Measurements from ENCODE around the gene NENF.
A peak's percentile ranks its signal among the peaks of the same experiment; 100 is the strongest.

Gene NENF

GRCh38 chr1:212412374-212412773 lies 20.3 kb upstream of the NENF start:
- H3K36me3 ChIP-seq (ENCODE audit: insufficient read depth, low read length): peaks cover 35% of the 10 kb centered on the region
- no peak overlapping the region for H2AFZ ChIP-seq (ENCODE audit: low read length)
- H3K27me3 ChIP-seq (ENCODE audit: insufficient read depth, low read length): no peaks in the 10 kb centered on the region
- no peak for TF ChIP-seq CTCF (IDR thresholded peaks at IDR 0.05; ENCODE audit: low read length)
- no peak for TF ChIP-seq EZH2 (IDR thresholded peaks at IDR 0.05; ENCODE audit: borderline replicate concordance, low read length)
- no peak overlapping the region for H3K4me2 ChIP-seq (ENCODE audit: low read length)
- H3K9ac ChIP-seq (ENCODE audit: low read length): no peak overlapping the region
- H3K4me1 ChIP-seq (ENCODE audit: insufficient read depth, low read length, severe bottlenecking): peaks cover 32% of the 10 kb centered on the region
- H3K9me3 ChIP-seq (ENCODE audit: low read length): no peaks in the 10 kb centered on the region
- no peaks in the 10 kb centered on the region for H4K20me1 ChIP-seq (ENCODE audit: insufficient read depth, low read length)
- no peak overlapping the region for H3K27ac ChIP-seq (ENCODE audit: low read depth, low read length, poor library complexity, severe bottlenecking)
- H3K9me2 ChIP-seq (ENCODE audit: low read depth, low read length): no peaks in the 10 kb centered on the region
- no peak overlapping the region for H3K4me3 ChIP-seq (ENCODE audit: low read depth, low read length, poor library complexity, severe bottlenecking)
- no peaks in the 10 kb centered on the region for H3F3A ChIP-seq (ENCODE audit: insufficient read depth, low read length)
- H3K79me2 ChIP-seq (ENCODE audit: insufficient read depth, low read length): no peaks in the 10 kb centered on the region

DNA sequence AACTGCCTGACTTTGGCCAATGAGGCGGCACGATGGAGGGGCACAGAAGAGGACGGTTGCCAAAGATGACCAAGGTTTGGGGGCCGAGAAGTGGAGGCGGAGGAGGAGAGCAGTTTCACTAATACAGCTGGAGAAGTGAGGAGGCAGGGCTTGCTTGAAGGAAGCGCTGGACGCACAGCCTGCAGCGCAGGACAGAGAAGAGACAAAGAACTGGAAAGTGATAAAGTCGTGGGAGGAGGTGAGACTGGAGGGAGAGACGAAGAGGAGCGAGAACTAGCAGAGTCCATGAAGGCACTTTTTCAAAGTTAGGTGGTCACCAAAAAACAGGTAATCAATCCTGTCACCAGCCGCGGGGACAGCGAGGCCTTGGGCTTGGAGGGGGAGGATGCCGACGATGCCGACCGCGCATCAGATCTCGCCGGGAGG lies 18.8 kb upstream of the NENF start:
- peak overlapping the region; percentile 79 for H3K4me3 ChIP-seq (ENCODE audit: low read depth, low read length, poor library complexity, severe bottlenecking)
- TF ChIP-seq CTCF (IDR thresholded peaks at IDR 0.05; ENCODE audit: low read length) (no peak), EZH2 (IDR thresholded peaks at IDR 0.05; ENCODE audit: borderline replicate concordance, low read length) (no peak)

DNA sequence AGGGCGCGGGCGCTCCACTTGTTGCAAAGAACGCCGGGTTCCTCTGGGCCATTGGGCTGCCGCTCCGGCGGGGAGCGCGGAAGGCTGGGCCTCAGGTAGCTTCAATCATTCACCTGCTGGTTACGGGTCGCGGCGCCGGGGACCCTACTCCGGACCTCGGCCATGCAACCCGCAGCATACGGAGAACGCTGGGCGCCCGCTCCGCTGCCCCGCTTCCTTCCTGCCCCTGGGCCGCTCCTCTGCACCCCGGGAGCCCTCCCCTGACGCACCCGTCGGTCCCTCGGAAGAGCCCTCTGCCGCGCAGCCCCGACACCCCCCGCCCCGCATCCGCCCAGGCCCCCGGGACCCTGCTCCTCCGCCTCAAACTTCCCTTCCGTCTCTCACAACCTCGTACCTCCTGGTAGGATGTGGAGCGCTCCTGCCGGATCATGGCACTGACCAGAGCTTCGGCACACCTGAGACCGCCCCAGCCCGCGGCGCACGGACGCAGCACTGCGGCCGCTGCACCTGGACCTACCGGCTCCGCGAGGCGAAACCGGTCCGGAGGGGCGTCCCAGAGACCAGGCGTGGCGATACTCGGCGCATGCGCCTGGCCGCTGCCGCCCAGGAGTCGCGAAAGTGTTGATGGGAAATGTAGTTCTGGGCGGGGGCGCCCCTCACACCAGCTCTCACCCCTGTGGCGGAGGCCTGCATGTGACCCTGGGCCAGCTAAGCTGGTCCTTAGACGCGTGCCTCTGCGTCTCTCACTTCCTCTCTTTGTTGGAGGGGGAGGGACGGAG lies 18.2 kb upstream of the NENF start, which contains the start of gene PACC1:
Gene PACC1, minus strand, starts transcription at position 559 of the 779 bp plus-strand sequence. Its CDS starts 129 bp downstream, at position 430.
- peaks cover 16% of the 10 kb centered on the region for H3K36me3 ChIP-seq (ENCODE audit: insufficient read depth, low read length)
- no peaks in the 10 kb centered on the region for H3F3A ChIP-seq (ENCODE audit: insufficient read depth, low read length)
- H3K9me3 ChIP-seq (ENCODE audit: low read length): no peaks in the 10 kb centered on the region
- peak within 1 kb of the TSS; percentile 80 for H3K9ac ChIP-seq (ENCODE audit: low read length)
- H3K27ac ChIP-seq (ENCODE audit: low read depth, low read length, poor library complexity, severe bottlenecking): peak within 1 kb of the TSS; percentile 40
- no peaks in the 10 kb centered on the region for H3K27me3 ChIP-seq (ENCODE audit: insufficient read depth, low read length)
- H3K9me2 ChIP-seq (ENCODE audit: low read depth, low read length): no peaks in the 10 kb centered on the region
- peak within 1 kb of the TSS; percentile 30 for H2AFZ ChIP-seq (ENCODE audit: low read length)
- no peaks in the 10 kb centered on the region for H4K20me1 ChIP-seq (ENCODE audit: insufficient read depth, low read length)
- H3K4me2 ChIP-seq (ENCODE audit: low read length): peak within 1 kb of the TSS; percentile 93
- no peak for TF ChIP-seq CTCF (IDR thresholded peaks at IDR 0.05; ENCODE audit: low read length)
- TF ChIP-seq EZH2 (IDR thresholded peaks at IDR 0.05; ENCODE audit: borderline replicate concordance, low read length): no peak
- H3K4me1 ChIP-seq (ENCODE audit: insufficient read depth, low read length, severe bottlenecking): peaks cover 32% of the 10 kb centered on the region
- peak within 1 kb of the TSS; percentile 79 for H3K4me3 ChIP-seq (ENCODE audit: low read depth, low read length, poor library complexity, severe bottlenecking)
- H3K79me2 ChIP-seq (ENCODE audit: insufficient read depth, low read length): no peaks in the 10 kb centered on the region

More for the DNA sequence above, 18.8 kb upstream of the NENF start:
- Histone ChIP-seq H4K20me1 (ENCODE audit: insufficient read depth, low read length) (no peaks in the 10 kb centered on the region), H3K9me3 (ENCODE audit: low read length) (no peaks in the 10 kb centered on the region), H3F3A (ENCODE audit: insufficient read depth, low read length) (no peaks in the 10 kb centered on the region), H3K9me2 (ENCODE audit: low read depth, low read length) (no peaks in the 10 kb centered on the region), H3K9ac (ENCODE audit: low read length) (peak overlapping the region; percentile 80), H2AFZ (ENCODE audit: low read length) (no peak overlapping the region), H3K4me2 (ENCODE audit: low read length) (peak overlapping the region; percentile 93), H3K4me1 (ENCODE audit: insufficient read depth, low read length, severe bottlenecking) (peaks cover 32% of the 10 kb centered on the region), H3K27me3 (ENCODE audit: insufficient read depth, low read length) (no peaks in the 10 kb centered on the region), H3K27ac (ENCODE audit: low read depth, low read length, poor library complexity, severe bottlenecking) (no peak overlapping the region), H3K36me3 (ENCODE audit: insufficient read depth, low read length) (peaks cover 22% of the 10 kb centered on the region), H3K79me2 (ENCODE audit: insufficient read depth, low read length) (no peaks in the 10 kb centered on the region)
